GM12892 (cell line): ENCODE measurements around the gene GRIN1.
"Not testable (repeated sequence)": the region's sequence is repeated elsewhere in the genome, so short reads cannot be mapped to it uniquely, and the experiment has no call there.

Experiments
- DNase-seq: peaks from one replicate; pipeline ENCODE4 v3.0.0; 2011; ENCODE audit not compliant: insufficient read length
- FAIRE-seq: peaks from 2 replicates; lab custom pipeline; 2011; peaks lifted over from hg19 to GRCh38; lab: Jason Lieb, UNC
- POLR2A ChIP-seq: IDR thresholded peaks from 2 replicates; pipeline ENCODE4 v1.6.1; 2011; ENCODE audit warnings: low read depth, low read length, control low read depth
- POLR2AphosphoS5 ChIP-seq: IDR thresholded peaks from 2 replicates; pipeline ENCODE4 v1.6.1; 2011; ENCODE audit warnings: low read depth, low read length, control low read depth
- TAF1 ChIP-seq: IDR thresholded peaks from 2 replicates; pipeline ENCODE4 v1.6.1; 2011; ENCODE audit warnings: low read depth, mild to moderate bottlenecking, control low read depth, low read length, borderline replicate concordance

Gene GRIN1

DNA sequence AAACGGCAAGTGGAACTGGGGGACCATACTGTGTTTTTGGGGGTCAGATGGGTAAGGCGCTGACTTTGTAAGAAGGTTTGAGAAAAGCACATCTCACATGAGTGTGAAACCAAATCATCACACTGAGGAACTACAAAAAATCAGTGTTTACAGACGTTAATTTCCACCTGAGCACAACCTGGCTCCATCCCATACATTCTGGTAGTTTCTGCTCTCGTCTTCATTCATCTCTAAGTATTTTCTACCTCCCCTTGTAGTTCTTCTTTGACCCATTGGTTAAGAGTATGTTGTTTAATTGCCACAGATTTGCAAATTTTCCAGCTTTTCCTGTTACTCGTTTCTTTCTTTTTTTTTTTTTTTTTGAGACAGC is 15.5 kb upstream of the GRIN1 start:
- FAIRE-seq (no peak), DNase-seq (no peak)
- TF ChIP-seq POLR2AphosphoS5 (no peak), POLR2A (no peak), TAF1 (no peak)

DNA sequence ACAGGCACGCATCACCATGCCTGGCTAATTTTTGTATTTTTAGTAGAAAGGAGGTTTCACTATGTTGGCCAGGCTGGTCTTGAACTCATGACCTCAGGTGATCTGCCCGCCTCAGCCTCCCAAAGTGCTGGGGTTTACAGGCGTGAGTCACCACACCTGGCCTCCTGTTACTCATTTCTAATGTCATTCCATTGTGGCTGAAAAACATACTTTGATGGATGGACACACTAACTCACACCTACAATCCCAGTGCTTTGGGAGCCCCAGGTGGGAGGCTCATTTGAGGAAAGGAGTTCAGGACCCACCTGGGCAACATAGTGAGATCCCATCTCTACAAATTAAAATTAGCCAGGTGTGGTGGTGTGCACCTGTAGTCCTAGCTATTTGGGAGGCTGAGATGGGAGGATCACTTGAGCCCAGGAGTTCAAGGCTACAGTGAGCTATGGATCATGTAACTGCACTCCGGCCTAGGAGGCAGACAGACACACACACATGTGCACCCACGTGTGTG is 14.9 kb upstream of the GRIN1 start:
- not testable (repeated sequence) for FAIRE-seq

DNA sequence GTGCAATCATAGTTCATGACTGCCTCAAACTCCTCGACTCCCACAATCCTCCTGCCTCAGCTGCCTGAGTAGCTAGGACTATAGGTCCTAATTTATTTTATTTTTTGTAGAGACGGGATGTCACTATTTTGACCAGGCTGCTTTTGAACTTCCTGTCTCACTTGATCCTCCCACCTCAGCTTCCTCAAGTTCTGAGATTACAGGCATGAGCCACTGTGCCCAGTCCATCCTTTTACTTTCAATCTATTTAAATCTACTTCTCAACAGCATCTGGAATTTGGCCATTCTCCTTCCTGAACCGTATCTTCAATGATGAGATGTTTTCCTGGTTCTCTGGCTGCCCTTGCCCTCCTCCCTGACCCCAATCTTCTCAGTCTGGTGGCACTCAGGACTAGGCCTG is 12.2 kb upstream of the GRIN1 start:
- TF ChIP-seq POLR2A, result no peak
- no peak for TF ChIP-seq TAF1
- no peak for FAIRE-seq
- DNase-seq, result no peak

More for the DNA sequence above, 14.9 kb upstream of the GRIN1 start:
- not testable (repeated sequence) for DNase-seq

DNA sequence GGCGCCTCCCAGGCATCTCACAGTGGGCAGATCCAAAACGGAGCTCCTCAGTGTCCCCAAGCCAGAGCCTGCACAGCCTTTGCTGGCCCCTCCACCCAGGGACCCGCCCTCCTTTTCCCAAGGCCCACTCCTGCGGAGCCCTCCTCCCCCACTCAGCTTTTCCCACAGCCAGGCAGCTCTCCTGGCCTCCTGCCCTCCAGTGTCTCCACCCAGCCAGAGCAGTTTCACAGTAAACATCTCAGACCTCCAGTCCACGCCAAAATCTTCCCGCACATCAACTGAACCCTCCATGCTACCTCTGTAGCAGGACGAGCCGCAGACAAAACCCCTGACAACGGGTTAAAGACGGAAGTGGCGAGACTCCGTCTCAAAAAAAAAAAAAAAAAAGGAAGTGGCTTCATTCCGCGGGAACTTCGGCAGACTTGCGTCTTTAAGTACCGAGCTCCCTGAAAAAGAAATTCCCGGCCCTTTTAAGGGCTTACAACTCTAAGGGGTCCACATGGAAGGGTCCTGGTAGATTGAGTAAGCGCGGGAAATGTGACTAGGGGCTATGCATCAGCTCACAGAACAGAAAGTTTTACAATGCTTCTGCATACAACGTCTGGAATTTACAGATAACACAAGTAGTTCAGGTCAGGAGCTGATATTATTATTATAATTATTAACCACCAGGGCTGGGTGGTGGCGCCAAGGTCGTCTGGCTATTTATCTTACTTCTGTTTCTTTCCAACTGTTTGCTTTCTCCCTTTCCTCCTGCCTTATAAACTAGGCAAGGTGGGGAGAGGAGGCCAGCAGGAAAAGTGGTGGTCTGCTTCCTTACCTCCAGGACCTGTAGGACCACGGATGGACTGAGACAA is 11.4 kb upstream of the GRIN1 start:
- peak; percentile 33 for FAIRE-seq

DNA sequence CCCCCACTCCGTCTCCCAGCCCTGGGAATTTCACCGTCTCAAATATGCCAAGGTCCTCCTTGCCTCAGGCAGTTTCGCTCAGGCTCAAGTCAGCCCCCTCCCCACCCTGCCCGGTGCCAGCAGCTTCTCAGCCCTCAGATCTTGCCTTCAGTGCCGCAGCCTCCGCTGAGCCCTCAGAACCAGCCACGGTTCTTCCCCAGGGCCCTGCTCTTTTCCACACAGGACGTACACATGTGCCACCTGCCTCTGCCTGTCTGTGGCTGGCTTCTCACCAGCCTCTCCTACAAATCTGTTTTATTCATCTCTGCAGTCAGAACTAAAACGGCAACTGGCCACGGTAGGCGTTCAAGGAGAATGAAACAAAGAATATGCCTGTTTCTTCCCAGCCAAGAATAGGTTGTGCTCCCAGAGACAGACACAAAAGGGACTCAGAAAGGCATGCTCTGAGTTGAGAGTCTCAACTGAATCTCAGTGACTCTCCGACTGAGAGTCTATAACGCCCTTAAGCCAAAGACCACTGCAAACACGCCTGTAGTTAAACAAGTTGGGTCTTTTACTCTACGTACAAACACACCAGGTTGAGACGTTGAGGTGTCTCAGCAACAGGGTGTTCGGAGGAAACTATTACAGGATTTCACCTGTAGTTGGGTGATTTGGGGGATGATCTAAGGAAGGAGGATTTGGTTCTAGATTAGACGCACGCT is 10.6 kb upstream of the GRIN1 start:
- TF ChIP-seq POLR2A (no peak), POLR2AphosphoS5 (no peak), TAF1 (no peak)
- peak; percentile 16 for DNase-seq
- no peak for FAIRE-seq

More for the DNA sequence above, 11.4 kb upstream of the GRIN1 start:
- no peak for DNase-seq
- TF ChIP-seq POLR2AphosphoS5 (no peak), TAF1 (no peak), POLR2A (no peak)

DNA sequence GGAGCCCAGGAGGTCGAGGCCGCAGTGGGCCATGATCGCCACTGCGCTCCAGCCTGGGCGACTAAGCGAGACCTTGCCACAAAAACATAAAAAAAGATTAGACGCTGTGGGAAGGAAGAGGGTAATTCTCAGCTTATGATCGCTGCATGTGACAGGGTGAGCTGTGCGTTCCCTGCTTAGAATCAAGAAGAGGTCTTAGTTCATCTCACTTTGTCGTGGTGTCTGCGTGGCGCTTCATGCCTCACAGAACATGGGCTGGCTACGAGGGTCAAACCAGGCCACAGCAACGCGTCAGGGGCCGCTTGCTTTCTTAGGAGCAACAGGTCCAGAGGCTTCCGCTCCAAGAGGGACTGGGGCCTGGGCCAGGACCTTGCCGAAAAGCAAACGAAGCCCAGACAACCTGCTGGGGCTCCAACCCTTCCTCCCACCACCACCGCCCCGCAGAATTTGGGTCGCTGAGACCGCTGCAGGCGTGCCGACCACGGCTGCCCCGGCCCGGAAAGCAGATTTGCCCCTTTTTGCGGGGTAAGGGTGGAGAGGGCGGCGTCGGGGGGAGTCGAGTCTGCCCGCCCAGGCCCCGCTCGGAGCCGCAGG is 10.0 kb upstream of the GRIN1 start:
- FAIRE-seq, result peak; percentile 33
- no peak for TF ChIP-seq POLR2A
- no peak for TF ChIP-seq POLR2AphosphoS5
- no peak for TF ChIP-seq TAF1
- DNase-seq, result no peak

DNA sequence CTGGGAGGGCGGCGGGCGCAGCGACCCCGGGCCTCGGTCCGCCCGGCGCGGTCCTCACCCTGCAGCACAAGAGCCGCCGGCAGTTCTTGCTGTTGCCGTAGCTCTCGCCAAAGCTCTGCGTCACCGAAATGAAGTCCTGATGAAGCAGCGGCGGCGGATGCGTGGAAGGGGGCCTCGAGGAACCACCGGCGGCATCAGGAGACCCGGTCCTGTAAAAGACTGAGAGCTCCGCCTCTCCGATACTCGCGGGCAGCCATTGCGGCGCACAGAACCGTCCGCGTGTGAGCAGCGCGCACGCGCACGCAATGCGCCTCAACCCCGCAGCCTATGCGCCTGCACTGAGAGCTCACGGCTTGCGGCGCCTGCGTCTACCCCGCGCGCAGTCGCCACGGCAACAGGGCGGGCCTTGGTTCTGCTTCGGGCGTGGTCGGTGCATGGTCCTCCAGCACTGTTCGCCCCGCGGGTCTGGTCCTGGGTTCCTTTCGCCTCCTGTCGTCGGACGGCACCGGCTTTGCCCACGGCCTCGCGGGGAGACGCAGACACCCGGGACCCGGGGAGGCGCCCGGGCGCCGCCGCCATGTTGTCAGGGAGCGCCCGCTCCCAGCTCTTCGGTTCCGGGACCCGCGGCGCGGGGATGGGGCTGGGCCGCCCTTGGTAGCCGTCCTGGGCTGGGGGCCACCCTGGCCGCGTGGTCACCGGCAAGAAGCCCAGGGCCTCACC is 9.3 kb upstream of the GRIN1 start:
- peak; percentile 93 for DNase-seq
- peak; percentile 98 for FAIRE-seq
- TF ChIP-seq POLR2A (peak; percentile 66), TAF1 (peak; percentile 91; the same call in 1 of the 2 replicates), POLR2AphosphoS5 (peak; percentile 79)

DNA sequence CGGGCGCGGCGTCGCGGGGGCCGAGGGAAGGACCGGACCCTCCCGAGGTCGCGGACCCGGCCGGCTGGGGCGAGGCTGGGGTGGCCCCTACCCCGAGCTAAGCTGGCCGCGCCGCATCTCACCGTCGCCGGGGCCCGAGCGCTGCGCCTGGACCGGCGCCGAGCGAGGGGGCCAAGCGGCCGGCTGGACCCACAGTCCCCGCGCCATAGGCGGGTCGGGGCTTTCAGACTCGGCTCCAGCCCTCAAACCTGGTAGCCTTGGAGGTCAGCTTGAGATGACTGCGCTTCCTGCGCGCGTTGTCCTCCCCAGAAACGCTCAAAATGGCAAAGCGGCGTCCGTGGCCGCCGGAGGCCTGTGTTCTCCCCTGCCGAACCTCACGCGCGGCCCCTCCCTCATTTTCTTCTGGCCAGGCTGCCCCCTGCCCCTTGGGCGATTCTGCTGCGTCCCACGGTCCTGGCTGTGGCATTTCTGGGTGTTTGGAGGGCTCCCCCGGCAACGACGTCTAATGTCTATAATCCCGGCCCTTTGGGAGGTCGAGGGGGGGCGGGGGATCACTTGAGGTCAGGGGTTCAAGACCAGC is 8.7 kb upstream of the GRIN1 start:
- DNase-seq (no peak), FAIRE-seq (no peak)
- TF ChIP-seq POLR2AphosphoS5 (no peak), POLR2A (no peak), TAF1 (no peak)

DNA sequence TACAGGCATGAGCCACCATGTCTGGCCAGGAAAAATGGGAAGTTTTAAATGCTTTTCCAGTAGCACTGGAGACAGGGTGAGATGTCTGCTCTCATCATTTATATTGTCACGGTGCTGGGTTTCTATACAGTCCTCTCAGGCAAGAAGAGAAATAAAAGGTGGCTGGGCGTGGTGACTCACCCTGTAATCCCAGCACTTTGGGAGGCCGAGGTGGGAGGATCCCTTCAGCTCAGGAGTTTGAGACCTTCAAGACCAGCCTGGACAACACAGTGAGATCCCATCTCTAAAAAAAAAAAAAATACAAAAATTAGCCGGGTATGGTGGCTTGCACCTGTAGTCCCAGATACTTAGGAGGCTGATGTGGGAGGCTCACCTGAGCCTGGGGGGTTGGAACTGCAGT is 4.8 kb upstream of the GRIN1 start:
- no peak for DNase-seq
- no peak for FAIRE-seq
- no peak for TF ChIP-seq POLR2AphosphoS5
- no peak for TF ChIP-seq TAF1
- no peak for TF ChIP-seq POLR2A

DNA sequence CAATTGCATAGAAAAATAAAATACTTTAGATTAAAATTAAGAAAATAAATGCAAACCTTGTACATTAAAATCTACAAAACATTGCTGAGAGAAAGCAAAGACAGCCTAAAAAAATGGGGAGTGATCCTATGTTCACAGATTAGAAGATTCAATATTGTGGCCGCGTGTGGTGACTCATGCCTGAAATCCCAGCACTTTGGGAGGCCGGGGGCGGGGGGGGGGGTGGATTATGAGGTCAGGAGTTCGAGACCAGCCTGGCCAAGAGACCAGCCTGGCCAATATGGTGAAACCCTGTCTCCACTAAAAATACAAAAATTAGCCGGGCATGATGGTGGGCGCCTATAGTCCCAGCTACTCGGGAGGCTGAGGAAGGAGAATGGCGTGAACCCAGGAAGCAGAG is 3.8 kb upstream of the GRIN1 start:
- FAIRE-seq, result not testable (repeated sequence)

DNA sequence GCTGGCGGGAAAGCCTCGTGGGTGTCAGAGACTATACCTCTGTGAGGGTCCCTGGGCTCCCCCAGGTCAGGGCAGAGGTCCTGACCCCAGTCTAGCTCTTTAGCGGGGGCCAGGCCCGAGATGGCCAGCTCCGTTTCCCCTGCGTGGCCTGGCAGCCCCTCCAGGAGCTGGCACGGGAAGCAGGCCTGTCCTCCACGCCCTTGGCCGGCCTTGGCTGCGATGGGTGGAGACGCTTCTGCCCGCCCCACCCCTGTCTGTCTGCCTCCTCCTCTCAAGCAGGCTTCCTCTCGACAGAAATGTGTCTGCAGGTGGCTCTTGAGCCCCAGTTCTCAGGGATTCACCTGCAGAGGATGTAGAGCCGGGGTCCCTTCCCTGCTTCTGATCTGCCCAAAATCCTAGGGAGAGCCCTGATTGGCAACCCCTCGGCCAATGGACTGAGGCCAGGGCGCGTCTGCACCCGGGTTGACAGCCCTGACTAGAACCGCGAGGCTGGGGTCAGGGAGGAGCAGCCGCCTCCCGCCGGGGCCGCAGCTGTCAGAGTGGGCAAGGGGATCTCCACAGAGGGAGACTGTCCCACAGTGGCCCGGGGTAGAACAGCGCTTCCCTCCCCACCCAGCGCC is 2.6 kb upstream of the GRIN1 start:
- FAIRE-seq (no peak), DNase-seq (peak; percentile 44)
- no peak for TF ChIP-seq TAF1
- no peak for TF ChIP-seq POLR2A
- no peak for TF ChIP-seq POLR2AphosphoS5

More for the DNA sequence above, 3.8 kb upstream of the GRIN1 start:
- not testable (repeated sequence) for DNase-seq
